WTC11 (cell line): ENCODE measurements around the gene TMEM236. TPM values are rescaled to one million over a fixed set of nuclear protein-coding genes. Genes with fewer than 3 reads are reported as not detected.

Source experiments
- ATAC-seq: fragments of 200-7000 bp; cut with Tn5 transposase; 2 replicates; pipeline ENCODE4 v1.10.0; 2021; ENCODE audit warnings: mild to moderate bottlenecking, moderate library complexity
- CTCF ChIA-PET: fragments of 300-600 bp; sonication (Branson Sonifier 250); formaldehyde crosslinking; loops from one replicate; lab custom pipeline; 2021; ENCODE audit warnings: antibody characterized with exemption; lab: Charles Lee
- POLR2A ChIA-PET: fragments of 350-600 bp; sonication (Branson Sonifier 250); formaldehyde crosslinking; loops from one replicate; lab custom pipeline; 2021; ENCODE audit warnings: antibody characterized with exemption; lab: Charles Lee
- DNase-seq: peaks from one replicate; pipeline ENCODE4 v3.0.0; 2021; ENCODE audit warnings: low spot score
- H3K27ac Mint-ChIP-seq: 2 replicates; pipeline ENCODE4 v1.8.0; 2021; ENCODE audit warnings: mixed read lengths
- H3K27me3 Mint-ChIP-seq: 2 replicates; pipeline ENCODE4 v1.8.0; 2021; ENCODE audit warnings: low read depth, mild to moderate bottlenecking, moderate library complexity, mixed read lengths
- H3K36me3 Mint-ChIP-seq: 2 replicates; pipeline ENCODE4 v1.8.0; 2021; ENCODE audit warnings: mixed read lengths
- H3K4me1 Mint-ChIP-seq: 2 replicates; pipeline ENCODE4 v1.8.0; 2022; ENCODE audit warnings: mixed read lengths
- H3K4me3 Mint-ChIP-seq: 2 replicates; pipeline ENCODE4 v1.8.0; 2021; ENCODE audit warnings: mild to moderate bottlenecking, moderate library complexity, mixed read lengths
- H3K9me3 Mint-ChIP-seq: 2 replicates; pipeline ENCODE4 v1.8.0; 2021; ENCODE audit warnings: mixed read lengths
- ATF1 ChIP-seq: sonication (generic); formaldehyde crosslinking; IDR thresholded peaks from 2 replicates; pipeline ENCODE4 v1.8.1; 2023; ENCODE audit warnings: mild to moderate bottlenecking, moderate library complexity, missing genetic modification reagents
- CBFB ChIP-seq: sonication (generic); formaldehyde crosslinking; IDR thresholded peaks from 2 replicates; pipeline ENCODE4 v1.8.1; 2022; ENCODE audit warnings: mild to moderate bottlenecking, low read depth, missing genetic modification reagents
- CDX4 ChIP-seq: fragments of 250-450 bp; sonication (Bioruptor Pico); IDR thresholded peaks from 2 replicates; pipeline ENCODE4 v1.9.0; 2021; ENCODE audit warnings: moderate library complexity, mild to moderate bottlenecking, inconsistent platforms, borderline replicate concordance
- CTCF ChIP-seq: fragments of 200-600 bp; IDR thresholded peaks from 2 replicates; pipeline ENCODE4 v1.8.0; 2022; ENCODE audit warnings: antibody characterized with exemption
- E2F4 ChIP-seq: sonication (generic); formaldehyde crosslinking; IDR thresholded peaks from 2 replicates; pipeline ENCODE4 v1.8.1; 2022; ENCODE audit warnings: low read depth, mild to moderate bottlenecking, moderate library complexity, missing genetic modification reagents, borderline replicate concordance
- ELF4 ChIP-seq: sonication (generic); formaldehyde crosslinking; IDR thresholded peaks from 2 replicates; pipeline ENCODE4 v1.8.1; 2022; ENCODE audit warnings: low read depth, mild to moderate bottlenecking, moderate library complexity, missing genetic modification reagents
- ERG ChIP-seq: fragments of 250-450 bp; sonication (Bioruptor Pico); IDR thresholded peaks from 2 replicates; pipeline ENCODE4 v1.8.0; 2021; ENCODE audit warnings: mild to moderate bottlenecking
- FOXK1 ChIP-seq: sonication (generic); formaldehyde crosslinking; IDR thresholded peaks from 2 replicates; pipeline ENCODE4 v1.8.0; 2022; ENCODE audit warnings: mild to moderate bottlenecking, moderate library complexity, missing genetic modification reagents
- FOXP1 ChIP-seq: sonication (generic); formaldehyde crosslinking; IDR thresholded peaks from 2 replicates; pipeline ENCODE4 v1.8.0; 2022; ENCODE audit warnings: missing genetic modification reagents, mild to moderate bottlenecking, moderate library complexity, borderline replicate concordance
- GTF2I ChIP-seq: fragments of 250-450 bp; sonication (Bioruptor Pico); conservative IDR thresholded peaks from 2 replicates; pipeline ENCODE4 v1.4.0; 2021; ENCODE audit warnings: mild to moderate bottlenecking
- JAZF1 ChIP-seq: fragments of 250-450 bp; sonication (Bioruptor Pico); IDR thresholded peaks from 2 replicates; pipeline ENCODE4 v1.9.0; 2021; ENCODE audit warnings: moderate library complexity, mild to moderate bottlenecking, inconsistent platforms
- MYBL2 ChIP-seq: sonication (generic); formaldehyde crosslinking; IDR thresholded peaks from 2 replicates; pipeline ENCODE4 v1.8.1; 2023; ENCODE audit warnings: mild to moderate bottlenecking, moderate library complexity, missing genetic modification reagents
- NFE2L1 ChIP-seq: sonication (generic); formaldehyde crosslinking; IDR thresholded peaks from 2 replicates; pipeline ENCODE4 v1.8.1; 2023; ENCODE audit warnings: missing genetic modification reagents
- PRDM15 ChIP-seq: sonication (generic); formaldehyde crosslinking; IDR thresholded peaks from 2 replicates; pipeline ENCODE4 v1.8.0; 2022; ENCODE audit warnings: missing genetic modification reagents
- PRRX2 ChIP-seq: fragments of 250-450 bp; sonication (Bioruptor Pico); IDR thresholded peaks from 2 replicates; pipeline ENCODE4 v1.8.0; 2021; ENCODE audit warnings: mild to moderate bottlenecking
- SMAD3 ChIP-seq: sonication (generic); formaldehyde crosslinking; IDR thresholded peaks from 2 replicates; pipeline ENCODE4 v1.8.0; 2022; ENCODE audit warnings: missing genetic modification reagents, mild to moderate bottlenecking, borderline replicate concordance
- SOX15 ChIP-seq: fragments of 250-450 bp; sonication (Bioruptor Pico); IDR thresholded peaks from 2 replicates; pipeline ENCODE4 v1.9.0; 2021; ENCODE audit warnings: mild to moderate bottlenecking
- ZNF317 ChIP-seq: sonication (generic); formaldehyde crosslinking; IDR thresholded peaks from 2 replicates; pipeline ENCODE4 v1.8.1; 2023; ENCODE audit warnings: low read depth, mild to moderate bottlenecking, moderate library complexity, missing genetic modification reagents, borderline replicate concordance
- total RNA-seq: library from RNA; stranded (reverse); gene quantifications from 3 replicates; pipeline ENCODE4 v1.2.3, GENCODE V29; 2021
- TF ChIP-seq, protein P1 (sequence below): sonication (generic); formaldehyde crosslinking; IDR thresholded peaks from 2 replicates; pipeline ENCODE4 v1.8.1; 2022; ENCODE audit warnings: missing genetic modification reagents, borderline replicate concordance
- TF ChIP-seq, protein P2 (sequence below): sonication (generic); formaldehyde crosslinking; IDR thresholded peaks from 2 replicates; pipeline ENCODE4 v1.8.0; 2022; ENCODE audit warnings: mild to moderate bottlenecking, missing genetic modification reagents

Gene TMEM236
- total RNA-seq, 1 experiment from 2014 or later = 0.04 TPM

DNA sequence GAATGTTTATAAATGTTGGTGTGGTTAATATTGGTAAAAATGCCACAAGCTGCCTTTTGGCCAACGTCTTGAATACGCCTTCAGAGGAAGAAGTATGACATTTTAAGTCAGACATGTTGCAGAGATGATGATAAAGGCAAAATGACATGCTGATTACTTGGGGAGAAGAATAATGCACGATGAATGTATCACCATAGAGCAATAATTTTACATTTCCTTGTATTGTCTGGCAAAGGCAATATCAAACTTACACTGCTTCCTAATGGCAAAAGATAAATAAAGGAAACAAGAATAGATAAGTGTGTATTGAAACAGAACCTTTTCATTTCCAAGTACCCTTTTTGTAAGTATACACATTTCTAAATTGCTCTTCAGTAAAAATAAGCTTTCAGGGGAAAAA, 65.8 kb downstream of the TMEM236 start:
- ChIA-PET POLR2A (no interaction called here), CTCF (no interaction called here)
- no peak for ATAC-seq
- no peak overlapping the region for H3K4me3 Mint-ChIP-seq
- H3K27me3 Mint-ChIP-seq = no peaks in the 10 kb centered on the region
- TF ChIP-seq FOXK1 (no peak), PRRX2 (CRISPR knock-in tag) (no peak), CBFB (CRISPR knock-in tag) (no peak), ZNF317 (CRISPR knock-in tag) (no peak), SMAD3 (CRISPR knock-in tag) (no peak), PRDM15 (no peak), GTF2I (no peak), FOXP1 (CRISPR knock-in tag) (no peak), NFE2L1 (CRISPR knock-in tag) (no peak)
- no peaks in the 10 kb centered on the region for H3K9me3 Mint-ChIP-seq
- no peaks in the 10 kb centered on the region for H3K4me1 Mint-ChIP-seq
- H3K27ac Mint-ChIP-seq = no peak overlapping the region
- DNase-seq = no peak
- no peaks in the 10 kb centered on the region for H3K36me3 Mint-ChIP-seq

GRCh38 chr10:17819836-17820235, 67.8 kb downstream of the TMEM236 start:
- Mint-ChIP-seq H3K36me3 (no peaks in the 10 kb centered on the region), H3K27me3 (no peaks in the 10 kb centered on the region), H3K4me1 (no peaks in the 10 kb centered on the region), H3K9me3 (no peaks in the 10 kb centered on the region), H3K27ac (no peak overlapping the region), H3K4me3 (no peak overlapping the region)
- TF ChIP-seq GTF2I (no peak), CDX4 (CRISPR knock-in tag) (no peak), CTCF (no peak), JAZF1 (no peak), ERG (CRISPR knock-in tag) (no peak)
- TF ChIP-seq, protein P1, sequence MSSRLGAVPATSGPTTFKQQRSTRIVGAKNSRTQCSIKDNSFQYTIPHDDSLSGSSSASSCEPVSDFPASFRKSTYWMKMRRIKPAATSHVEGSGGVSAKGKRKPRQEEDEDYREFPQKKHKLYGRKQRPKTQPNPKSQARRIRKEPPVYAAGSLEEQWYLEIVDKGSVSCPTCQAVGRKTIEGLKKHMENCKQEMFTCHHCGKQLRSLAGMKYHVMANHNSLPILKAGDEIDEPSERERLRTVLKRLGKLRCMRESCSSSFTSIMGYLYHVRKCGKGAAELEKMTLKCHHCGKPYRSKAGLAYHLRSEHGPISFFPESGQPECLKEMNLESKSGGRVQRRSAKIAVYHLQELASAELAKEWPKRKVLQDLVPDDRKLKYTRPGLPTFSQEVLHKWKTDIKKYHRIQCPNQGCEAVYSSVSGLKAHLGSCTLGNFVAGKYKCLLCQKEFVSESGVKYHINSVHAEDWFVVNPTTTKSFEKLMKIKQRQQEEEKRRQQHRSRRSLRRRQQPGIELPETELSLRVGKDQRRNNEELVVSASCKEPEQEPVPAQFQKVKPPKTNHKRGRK = no peak
- POLR2A ChIA-PET = no interaction called here
- CTCF ChIA-PET = interaction anchor here (0.8 to 0.9 kb wide), 2 partner anchors 18 to 28 kb away, joined by 3 to 5 read pairs; no protein-coding TSS in a partner anchor
- DNase-seq = no peak
- no peak for ATAC-seq

GRCh38 chr10:17820943-17821342, 68.9 kb downstream of the TMEM236 start:
- H3K4me1 Mint-ChIP-seq = no peaks in the 10 kb centered on the region
- CTCF ChIA-PET = interaction anchor here (0.7 to 1.1 kb wide), 2 partner anchors 20 to 85 kb away, joined by 3 read pairs; no protein-coding TSS in a partner anchor
- TF ChIP-seq ELF4 (CRISPR knock-in tag) (no peak), E2F4 (no peak), MYBL2 (CRISPR knock-in tag) (no peak), ATF1 (CRISPR knock-in tag) (no peak), SOX15 (CRISPR knock-in tag) (no peak)
- TF ChIP-seq, protein P2, sequence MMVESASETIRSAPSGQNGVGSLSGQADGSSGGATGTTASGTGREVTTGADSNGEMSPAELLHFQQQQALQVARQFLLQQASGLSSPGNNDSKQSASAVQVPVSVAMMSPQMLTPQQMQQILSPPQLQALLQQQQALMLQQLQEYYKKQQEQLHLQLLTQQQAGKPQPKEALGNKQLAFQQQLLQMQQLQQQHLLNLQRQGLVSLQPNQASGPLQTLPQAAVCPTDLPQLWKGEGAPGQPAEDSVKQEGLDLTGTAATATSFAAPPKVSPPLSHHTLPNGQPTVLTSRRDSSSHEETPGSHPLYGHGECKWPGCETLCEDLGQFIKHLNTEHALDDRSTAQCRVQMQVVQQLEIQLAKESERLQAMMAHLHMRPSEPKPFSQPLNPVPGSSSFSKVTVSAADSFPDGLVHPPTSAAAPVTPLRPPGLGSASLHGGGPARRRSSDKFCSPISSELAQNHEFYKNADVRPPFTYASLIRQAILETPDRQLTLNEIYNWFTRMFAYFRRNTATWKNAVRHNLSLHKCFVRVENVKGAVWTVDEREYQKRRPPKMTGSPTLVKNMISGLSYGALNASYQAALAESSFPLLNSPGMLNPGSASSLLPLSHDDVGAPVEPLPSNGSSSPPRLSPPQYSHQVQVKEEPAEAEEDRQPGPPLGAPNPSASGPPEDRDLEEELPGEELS (CRISPR knock-in tag) = no peak

More at GRCh38 chr10:17820943-17821342, 68.9 kb downstream of the TMEM236 start:
- H3K9me3 Mint-ChIP-seq = no peaks in the 10 kb centered on the region
- POLR2A ChIA-PET = interaction anchor here (0.6 kb wide), 1 partner anchor 76 kb away, joined by 3 read pairs; no protein-coding TSS in a partner anchor
- DNase-seq = no peak
- no peaks in the 10 kb centered on the region for H3K27me3 Mint-ChIP-seq
- ATAC-seq = no peak
- H3K27ac Mint-ChIP-seq = no peak overlapping the region
- no peak overlapping the region for H3K4me3 Mint-ChIP-seq
- H3K36me3 Mint-ChIP-seq = no peaks in the 10 kb centered on the region
